Body of pancreas (tissue), 4 donors: ENCODE measurements around the gene SYNGR2. TPM values are rescaled to one million over a fixed set of nuclear protein-coding genes. Genes with fewer than 3 reads are reported as not detected.
A peak's percentile ranks its signal among the peaks of the same experiment; 100 is the strongest.

Source experiments
- ATAC-seq: fragments of 150-250 bp; one replicate; pipeline ENCODE4 v1.9.1; 2016
- DNase-seq, 4 donors: peaks; one replicate each; pipeline ENCODE4 v3.0.0-alpha.2; 2019
- H3K27ac ChIP-seq, 4 donors: fragments of 200-600 bp; sonication (generic); 1 replicate in 3 of 4; 2 replicates in 1 of 4; pipeline versions ENCODE4 v1.5.1 to v1.6.1; 2016 to 2019; ENCODE audit warnings: mild to moderate bottlenecking in 1 of 4, mixed read lengths in 1 of 4, moderate library complexity in 1 of 4
- H3K27me3 ChIP-seq, 2 donors: fragments of 200-600 bp; sonication (generic); one replicate each; pipeline ENCODE4 v1.6.0; 2016; ENCODE audit warnings: mild to moderate bottlenecking in 1 of 2
- H3K36me3 ChIP-seq, 2 donors: fragments of 200-600 bp; sonication (generic); replicated peaks in 1 of 2; 2 replicates each; pipeline ENCODE4 v1.5.1; 2016; ENCODE audit warnings: low read depth in 2 of 2; ENCODE audit not compliant: insufficient read depth in 1 of 2
- H3K4me1 ChIP-seq: fragments of 200-600 bp; sonication (generic); one replicate; pipeline ENCODE4 v1.6.0; 2016
- H3K4me3 ChIP-seq, 2 donors: fragments of 200-600 bp; sonication (generic); 1 replicate in 1 of 2; 2 replicates in 1 of 2; pipeline ENCODE4 v1.5.1; 2016 to 2019
- H3K9me3 ChIP-seq, 3 donors: fragments of 200-600 bp; sonication (generic); 1 replicate in 2 of 3; 2 replicates in 1 of 3; pipeline ENCODE4 v1.5.1; 2016
- POLR2A ChIP-seq, 3 donors: fragments of 450-650 bp; IDR thresholded peaks; one replicate each; pipeline ENCODE4 v1.6.1; 2016; ENCODE audit warnings: antibody characterized with exemption in 3 of 3, mild to moderate bottlenecking in 2 of 3
- WGBS, 2 donors: methylation state at CpG; one replicate each; pipeline ENCODE4 v1.1.5; 2017; 5-methylcytosine and 5-hydroxymethylcytosine counted together
- intact Hi-C: fragments of 100-400 bp; cut with DNase I; formaldehyde crosslinking; loops from one replicate; pipeline ENCODE4 v1.15.1; 2023
- total RNA-seq, 2 donors: library from RNA; depleted of rRNA; stranded (reverse); fragments of >200 nt; gene quantifications; one replicate each; pipeline ENCODE4 v1.1.0, GENCODE V29; 2016
- TF ChIP-seq, protein P1 (sequence below), 7 experiments: fragments of 450-650 bp in 4 of 7; fragments of 200-600 bp in 3 of 7; sonication (generic) in 3 of 7; IDR thresholded peaks; one replicate each; pipeline ENCODE4 v1.5.1; 2016 to 2019; ENCODE audit warnings: antibody characterized with exemption in 7 of 7

Gene SYNGR2
- total RNA-seq, 2 donors from 2014 or later, result 68.6 to 86.4 TPM

DNA sequence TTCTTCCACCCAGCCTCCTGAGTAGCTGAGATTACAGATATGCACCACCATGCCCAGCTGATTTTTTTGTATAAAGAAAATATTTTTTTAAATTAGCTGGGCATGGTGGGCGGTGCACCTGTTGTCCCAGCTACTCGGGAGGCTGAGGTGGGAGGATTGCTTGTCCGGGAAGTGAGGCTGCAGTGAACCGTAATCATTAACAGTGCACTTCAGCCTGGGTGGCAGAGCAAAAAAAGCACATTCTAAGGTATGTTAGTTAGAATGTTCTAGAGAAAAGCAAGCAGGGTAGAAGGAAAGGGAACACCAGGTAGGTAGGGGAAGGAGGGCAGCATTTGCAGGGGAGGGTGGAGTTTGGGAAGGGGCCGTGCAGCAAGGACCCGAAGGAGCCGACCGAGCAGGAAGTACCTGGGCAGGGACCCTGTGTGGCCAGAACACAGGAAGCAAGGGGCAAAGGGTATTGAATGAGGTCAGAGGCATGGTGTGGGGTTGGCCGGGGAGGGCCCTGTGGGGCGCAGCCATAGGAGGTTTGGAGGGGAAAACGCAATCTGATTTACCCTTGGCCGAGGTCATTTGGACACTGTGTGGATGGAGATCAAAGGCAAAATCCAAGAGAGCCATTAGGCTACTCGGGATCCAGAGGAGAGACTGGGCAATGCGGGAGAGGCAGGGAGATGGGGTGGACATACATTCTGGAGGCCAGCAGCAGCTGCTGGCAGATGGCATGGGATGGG, 19.9 kb upstream of the SYNGR2 start:
- no peak for ATAC-seq
- H3K4me1 ChIP-seq, result peaks cover 64% of the 10 kb centered on the region
- TF ChIP-seq POLR2A (IDR thresholded peaks at IDR 0.05), result no peak
- TF ChIP-seq, protein P1, sequence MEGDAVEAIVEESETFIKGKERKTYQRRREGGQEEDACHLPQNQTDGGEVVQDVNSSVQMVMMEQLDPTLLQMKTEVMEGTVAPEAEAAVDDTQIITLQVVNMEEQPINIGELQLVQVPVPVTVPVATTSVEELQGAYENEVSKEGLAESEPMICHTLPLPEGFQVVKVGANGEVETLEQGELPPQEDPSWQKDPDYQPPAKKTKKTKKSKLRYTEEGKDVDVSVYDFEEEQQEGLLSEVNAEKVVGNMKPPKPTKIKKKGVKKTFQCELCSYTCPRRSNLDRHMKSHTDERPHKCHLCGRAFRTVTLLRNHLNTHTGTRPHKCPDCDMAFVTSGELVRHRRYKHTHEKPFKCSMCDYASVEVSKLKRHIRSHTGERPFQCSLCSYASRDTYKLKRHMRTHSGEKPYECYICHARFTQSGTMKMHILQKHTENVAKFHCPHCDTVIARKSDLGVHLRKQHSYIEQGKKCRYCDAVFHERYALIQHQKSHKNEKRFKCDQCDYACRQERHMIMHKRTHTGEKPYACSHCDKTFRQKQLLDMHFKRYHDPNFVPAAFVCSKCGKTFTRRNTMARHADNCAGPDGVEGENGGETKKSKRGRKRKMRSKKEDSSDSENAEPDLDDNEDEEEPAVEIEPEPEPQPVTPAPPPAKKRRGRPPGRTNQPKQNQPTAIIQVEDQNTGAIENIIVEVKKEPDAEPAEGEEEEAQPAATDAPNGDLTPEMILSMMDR (IDR thresholded peaks at IDR 0.05), result no peak
- WGBS, 2 donors, result 65 to 77% methylated on average over 14 of the region's 14 CpGs
- intact Hi-C loops, result no loop called here
- no peaks in the 10 kb centered on the region for H3K36me3 ChIP-seq
- H3K4me3 ChIP-seq, result no peak overlapping the region
- no peaks in the 10 kb centered on the region for H3K27me3 ChIP-seq
- peak overlapping the region in 1 of 4 donors; percentile 89 for H3K27ac ChIP-seq
- H3K9me3 ChIP-seq, result no peaks in the 10 kb centered on the region
- no peak for DNase-seq

DNA sequence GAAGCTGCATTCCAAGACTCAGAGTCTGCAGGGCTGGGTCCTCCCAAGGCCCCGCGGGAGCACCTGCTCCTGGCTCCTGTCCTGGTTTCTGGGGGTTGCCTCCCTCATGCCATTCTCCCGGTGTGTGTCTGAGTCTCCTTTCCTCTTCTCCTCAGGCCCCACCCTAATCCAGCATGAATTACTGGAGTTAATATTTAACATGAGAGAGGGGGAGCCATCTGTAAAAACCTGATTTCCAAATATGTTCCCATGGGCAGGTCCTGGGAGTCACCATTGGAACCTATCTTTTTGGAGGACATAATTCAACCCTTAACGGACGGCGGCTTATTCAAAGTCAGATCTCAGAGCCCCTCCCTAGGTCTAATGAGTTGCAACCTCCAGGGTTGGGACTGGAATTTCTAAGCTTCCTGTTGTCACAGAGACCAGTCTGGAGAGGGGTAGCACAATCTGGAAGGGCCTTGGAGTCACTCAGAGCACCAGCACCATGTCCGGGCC, 16.8 kb upstream of the SYNGR2 start:
- TF ChIP-seq, protein P1 (IDR thresholded peaks at IDR 0.05), result no peak
- TF ChIP-seq POLR2A (IDR thresholded peaks at IDR 0.05), result no peak
- H3K9me3 ChIP-seq, result no peaks in the 10 kb centered on the region
- no peaks in the 10 kb centered on the region for H3K27me3 ChIP-seq
- intact Hi-C loops, result no loop called here
- H3K4me3 ChIP-seq, result no peak overlapping the region
- DNase-seq (peak in 3 of 4 donors; percentile 16 to 52 (median 32)), ATAC-seq (peak; percentile 57)
- H3K4me1 ChIP-seq, result peaks cover 33% of the 10 kb centered on the region
- peak overlapping the region; percentile 44 to 76 (median 52) for H3K27ac ChIP-seq
- no peaks in the 10 kb centered on the region for H3K36me3 ChIP-seq
- WGBS, 2 donors, result 38 to 46% methylated on average over 6 to 7 of the region's 7 CpGs

DNA sequence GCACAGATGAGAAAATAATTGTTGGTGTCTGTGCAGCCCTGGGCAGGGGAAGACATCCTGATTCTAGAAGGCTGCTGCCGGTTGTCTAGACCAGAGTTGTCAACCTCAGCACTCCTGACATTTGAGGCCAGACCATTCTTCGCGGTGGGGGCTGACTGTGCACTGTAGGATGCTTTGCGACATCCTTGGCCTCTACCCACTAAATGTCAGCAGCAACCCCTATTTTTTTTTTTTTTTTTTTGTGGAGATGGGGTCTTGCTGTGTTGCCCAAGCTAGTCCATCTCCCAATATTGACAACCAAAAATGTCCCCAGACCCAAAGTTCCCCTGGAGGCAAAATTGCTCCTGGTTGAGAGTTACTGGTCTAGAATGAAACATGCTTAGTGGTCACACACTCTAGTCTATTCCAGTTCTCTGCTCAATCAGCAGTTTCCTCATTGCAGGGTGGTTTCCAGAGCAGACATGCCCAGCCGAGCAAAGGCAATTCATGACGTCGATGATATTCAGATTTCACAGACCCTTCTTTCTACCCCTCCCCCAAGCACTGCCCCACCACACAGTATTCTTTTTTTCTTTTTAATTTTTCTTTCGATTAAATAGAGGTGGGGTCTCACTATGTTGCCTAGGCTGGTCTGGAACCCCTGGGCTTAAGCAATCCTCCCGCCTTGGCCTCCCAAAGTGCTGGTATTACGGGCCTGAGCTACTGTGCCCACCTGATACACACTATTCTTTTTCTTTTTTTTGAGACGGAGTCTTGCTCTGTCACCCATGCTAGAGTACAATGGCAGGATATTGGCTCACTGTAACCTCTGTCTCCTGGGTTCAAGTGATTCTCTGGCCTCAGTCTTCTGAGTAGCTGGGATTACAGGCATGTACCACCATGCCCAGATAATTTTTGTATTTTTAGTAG, 13.2 kb upstream of the SYNGR2 start:
- 72 to 85% methylated on average over 11 of the region's 11 CpGs for WGBS, 2 donors
- Histone ChIP-seq H3K36me3 (no peaks in the 10 kb centered on the region), H3K4me1 (peaks cover 12% of the 10 kb centered on the region), H3K27me3 (no peaks in the 10 kb centered on the region), H3K4me3 (no peak overlapping the region), H3K27ac (no peak overlapping the region), H3K9me3 (no peaks in the 10 kb centered on the region)
- TF ChIP-seq, protein P1 (IDR thresholded peaks at IDR 0.05), result no peak
- TF ChIP-seq POLR2A (IDR thresholded peaks at IDR 0.05), result no peak
- no peak for ATAC-seq
- no peak for DNase-seq
- intact Hi-C loops, result no loop called here

DNA sequence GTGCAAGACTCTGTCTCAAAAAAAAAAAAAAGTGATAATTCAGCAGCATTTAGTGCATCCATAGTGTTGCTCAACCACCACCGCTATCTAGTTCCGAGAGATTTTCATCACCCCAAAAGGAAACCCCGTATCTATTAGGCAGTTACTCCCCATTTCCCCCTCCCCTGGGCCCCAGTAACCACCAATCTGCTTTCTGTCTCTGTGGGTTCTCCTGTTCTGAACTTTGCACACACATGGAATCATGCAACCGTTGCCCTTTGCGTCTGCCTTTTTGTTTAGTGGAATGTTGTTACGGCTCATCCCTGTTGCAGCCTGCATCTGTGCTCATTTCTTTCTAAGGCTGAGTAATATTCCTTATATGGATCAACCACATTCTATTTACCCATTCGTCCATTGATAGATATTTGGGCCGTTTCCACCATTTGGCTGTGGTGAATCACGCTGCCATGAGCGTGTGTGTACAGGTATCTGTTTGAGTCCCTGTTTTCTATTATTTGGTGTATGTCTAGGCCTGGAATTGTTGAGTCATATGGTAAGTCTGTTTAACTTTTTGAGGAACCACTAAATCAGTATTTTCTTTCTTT, 8.7 kb upstream of the SYNGR2 start:
- Histone ChIP-seq H3K36me3 (no peaks in the 10 kb centered on the region), H3K4me3 (no peak overlapping the region), H3K27me3 (no peaks in the 10 kb centered on the region), H3K27ac (no peak overlapping the region), H3K4me1 (peaks cover 6% of the 10 kb centered on the region), H3K9me3 (no peaks in the 10 kb centered on the region)
- ATAC-seq, result no peak
- intact Hi-C loops, result loop anchor here (10.0 kb wide), 1 partner anchor 45 kb away; no protein-coding TSS in a partner anchor
- 76 to 84% methylated on average over 10 of the region's 10 CpGs for WGBS, 2 donors
- TF ChIP-seq POLR2A (IDR thresholded peaks at IDR 0.05), result no peak
- TF ChIP-seq, protein P1 (IDR thresholded peaks at IDR 0.05), result no peak
- DNase-seq, result no peak
